H9 (cell line): ENCODE data around the gene UBAC2. TPM values are rescaled to one million over a fixed set of nuclear protein-coding genes. Genes with fewer than 3 reads are reported as not detected.

Source experiments
- DNase-seq: peaks from one replicate; pipeline ENCODE4 v3.0.0-alpha.2; 2017
- H2AFZ ChIP-seq: one replicate; pipeline ENCODE4 v1.6.1; 2013; ENCODE audit warnings: mild to moderate bottlenecking, low read length, control low read depth, moderate library complexity
- H2AK5ac ChIP-seq: 2 replicates; pipeline ENCODE4 v1.6.1; 2013; ENCODE audit warnings: low read length, control low read depth, mixed read lengths; ENCODE audit not compliant: insufficient read length
- H2BK120ac ChIP-seq: one replicate; pipeline ENCODE4 v1.6.1; 2013; ENCODE audit warnings: low read depth, mild to moderate bottlenecking, low read length, control low read depth, inconsistent platforms; ENCODE audit not compliant: poor library complexity, severe bottlenecking
- H2BK12ac ChIP-seq: 2 replicates; pipeline ENCODE4 v1.6.1; 2013; ENCODE audit warnings: low read length, control low read depth, mixed read lengths, low read depth; ENCODE audit not compliant: insufficient read length
- H2BK15ac ChIP-seq: 2 replicates; pipeline ENCODE4 v1.6.1; 2013; ENCODE audit warnings: low read depth, low read length, control low read depth
- H2BK20ac ChIP-seq: one replicate; pipeline ENCODE4 v1.6.1; 2013; ENCODE audit warnings: low read depth, mild to moderate bottlenecking, low read length, control low read depth, inconsistent platforms; ENCODE audit not compliant: poor library complexity, severe bottlenecking
- H2BK5ac ChIP-seq: 2 replicates; pipeline ENCODE4 v1.6.1; 2013; ENCODE audit warnings: low read length, control low read depth, mixed read lengths; ENCODE audit not compliant: insufficient read length
- H3K14ac ChIP-seq: 2 replicates; pipeline ENCODE4 v1.6.1; 2013; ENCODE audit warnings: low read length, control low read depth; ENCODE audit not compliant: insufficient read depth
- H3K18ac ChIP-seq: 2 replicates; pipeline ENCODE4 v1.6.1; 2013; ENCODE audit warnings: low read depth, mild to moderate bottlenecking, mixed read lengths, low read length, control low read depth; ENCODE audit not compliant: insufficient read length
- H3K23ac ChIP-seq: 2 replicates; pipeline ENCODE4 v1.6.1; 2013; ENCODE audit warnings: low read length, control low read depth, mixed read lengths, low read depth; ENCODE audit not compliant: insufficient read length
- H3K23me2 ChIP-seq: 2 replicates; pipeline ENCODE4 v1.6.1; 2013; ENCODE audit warnings: low read depth, mild to moderate bottlenecking, mixed read lengths, low read length, control low read depth; ENCODE audit not compliant: insufficient read length, poor library complexity, severe bottlenecking
- H3K27ac ChIP-seq: 2 replicates; pipeline ENCODE4 v1.5.1; 2013; ENCODE audit warnings: low read length, control low read depth, mixed read lengths, low read depth; ENCODE audit not compliant: insufficient read length
- H3K27me3 ChIP-seq: 2 replicates; pipeline ENCODE4 v1.6.1; 2013; ENCODE audit warnings: low read length, control low read depth, inconsistent platforms; ENCODE audit not compliant: insufficient read depth
- H3K4ac ChIP-seq: 2 replicates; pipeline ENCODE4 v1.6.1; 2013; ENCODE audit warnings: low read depth, mild to moderate bottlenecking, control low read depth, inconsistent platforms, low read length, moderate library complexity
- H3K4me1 ChIP-seq: 2 replicates; pipeline ENCODE4 v1.6.1; 2013; ENCODE audit warnings: low read length, control low read depth, inconsistent platforms; ENCODE audit not compliant: insufficient read depth
- H3K4me2 ChIP-seq: 2 replicates; pipeline ENCODE4 v1.6.1; 2013; ENCODE audit warnings: low read length, control low read depth, mixed read lengths; ENCODE audit not compliant: insufficient read length, insufficient read depth
- H3K56ac ChIP-seq: 2 replicates; pipeline ENCODE4 v1.6.1; 2013; ENCODE audit warnings: low read depth, mild to moderate bottlenecking, mixed read lengths, low read length, control low read depth; ENCODE audit not compliant: insufficient read length
- H3K79me1 ChIP-seq: 2 replicates; pipeline ENCODE4 v1.6.1; 2013; ENCODE audit warnings: low read depth, mild to moderate bottlenecking, moderate library complexity, low read length, control low read depth, inconsistent platforms; ENCODE audit not compliant: insufficient read depth, poor library complexity, severe bottlenecking
- H3K79me2 ChIP-seq: 2 replicates; pipeline ENCODE4 v1.6.1; 2013; ENCODE audit warnings: low read length, control low read depth, inconsistent platforms; ENCODE audit not compliant: insufficient read depth
- H3K9ac ChIP-seq: 2 replicates; pipeline ENCODE4 v1.6.1; 2013; ENCODE audit warnings: low read length, control low read depth, mixed read lengths; ENCODE audit not compliant: insufficient read length; ENCODE audit errors: extremely low read depth
- H3K9me3 ChIP-seq: one replicate; pipeline ENCODE4 v1.6.1; 2013; ENCODE audit warnings: low read depth, low read length, inconsistent platforms; ENCODE audit not compliant: control insufficient read depth
- H3T11ph ChIP-seq: one replicate; pipeline ENCODE4 v1.6.1; 2013; ENCODE audit warnings: mild to moderate bottlenecking, low read length, control low read depth, inconsistent platforms
- H4K20me1 ChIP-seq: one replicate; pipeline ENCODE4 v1.6.1; 2013; ENCODE audit not compliant: control insufficient read depth, insufficient read length, insufficient read depth
- H4K5ac ChIP-seq: 2 replicates; pipeline ENCODE4 v1.6.1; 2013; ENCODE audit warnings: low read depth, mild to moderate bottlenecking, mixed read lengths, low read length, control low read depth; ENCODE audit not compliant: insufficient read length
- H4K8ac ChIP-seq: replicated peaks from 2 replicates; pipeline ENCODE4 v1.6.1; 2013; ENCODE audit warnings: low read length, control low read depth, mixed read lengths, low read depth; ENCODE audit not compliant: insufficient read length
- H4K91ac ChIP-seq: 2 replicates; pipeline ENCODE4 v1.6.1; 2013; ENCODE audit warnings: low read depth, mild to moderate bottlenecking, moderate library complexity, mixed read lengths, low read length, control low read depth; ENCODE audit not compliant: insufficient read length
- H3K27ac Mint-ChIP-seq, 3 experiments: 2 replicates in 2 of 3; 3 replicates in 1 of 3; pipeline ENCODE4 v1.8.0; 2020 to 2021; ENCODE audit warnings: mixed read lengths in 3 of 3, mild to moderate bottlenecking in 1 of 3, moderate library complexity in 1 of 3
- H3K27me3 Mint-ChIP-seq: 2 replicates; pipeline ENCODE4 v1.8.0; 2021; ENCODE audit warnings: low read depth, mild to moderate bottlenecking, moderate library complexity, mixed read lengths
- H3K36me3 Mint-ChIP-seq, 3 experiments: 2 replicates in 2 of 3; 3 replicates in 1 of 3; pipeline ENCODE4 v1.8.0; 2020 to 2021; ENCODE audit warnings: low read depth in 3 of 3, mixed read lengths in 3 of 3; ENCODE audit not compliant: insufficient read depth in 1 of 3
- H3K4me1 Mint-ChIP-seq, 2 experiments: 2 replicates each; pipeline ENCODE4 v1.8.0; 2020; ENCODE audit warnings: mixed read lengths in 2 of 2
- H3K4me3 Mint-ChIP-seq, 2 experiments: 2 replicates in 1 of 2; 3 replicates in 1 of 2; pipeline ENCODE4 v1.8.0; 2020 to 2021; ENCODE audit warnings: mild to moderate bottlenecking in 2 of 2, mixed read lengths in 2 of 2, moderate library complexity in 1 of 2
- H3K9me3 Mint-ChIP-seq, 2 experiments: 2 replicates in 1 of 2; 3 replicates in 1 of 2; pipeline ENCODE4 v1.8.0; 2020; ENCODE audit warnings: mild to moderate bottlenecking in 2 of 2, mixed read lengths in 2 of 2, moderate library complexity in 1 of 2
- CTCF ChIP-seq: fragments of 200-600 bp; sonication (generic); conservative IDR thresholded peaks from 3 replicates; pipeline ENCODE4 v1.8.0; 2021; ENCODE audit warnings: antibody characterized with exemption, mild to moderate bottlenecking
- WGBS: extraction: QIAGEN DNeasy Blood & Tissue Kit; methylation state at CpG from one replicate; pipeline ENCODE4 v1.1.7; 2013; ENCODE audit warnings: missing lambda C conversion rate, low lambda C conversion rate, mixed read lengths; ENCODE audit not compliant: insufficient read length; ENCODE audit errors: extremely low coverage; 5-methylcytosine and 5-hydroxymethylcytosine counted together
- total RNA-seq: library from RNA; stranded (reverse); gene quantifications from 2 replicates; pipeline ENCODE4 v1.2.1, GENCODE V29; 2021

Gene UBAC2
- total RNA-seq, 1 experiment from 2014 or later: 52.3 TPM

GRCh38 chr13:99250982-99251825 is 50.5 kb downstream of the UBAC2 start:
- Histone ChIP-seq H3K18ac (no peak overlapping the region), H3K4me2 (no peak overlapping the region), H3K14ac (no peak overlapping the region), H3K9ac (no peak overlapping the region), H2BK20ac (no peak overlapping the region), H3K23me2 (no peaks in the 10 kb centered on the region), H3K9me3 (no peaks in the 10 kb centered on the region), H2AK5ac (no peak overlapping the region), H3K79me1 (no peaks in the 10 kb centered on the region), H2BK12ac (no peak overlapping the region), H4K20me1 (peaks cover 2% of the 10 kb centered on the region), H3K79me2 (no peaks in the 10 kb centered on the region), H3K4ac (no peak overlapping the region), H2BK120ac (no peak overlapping the region), H4K8ac (no peak overlapping the region), H3K27me3 (no peaks in the 10 kb centered on the region), H2BK15ac (no peak overlapping the region), H2AFZ (no peak overlapping the region), H3T11ph (no peak overlapping the region), H2BK5ac (no peak overlapping the region), H3K23ac (no peak overlapping the region), H4K91ac (no peak overlapping the region), H3K4me1 (no peaks in the 10 kb centered on the region), H3K27ac (no peak overlapping the region), H3K56ac (no peak overlapping the region), H4K5ac (no peak overlapping the region)
- Mint-ChIP-seq H3K27me3 (no peaks in the 10 kb centered on the region), H3K4me1 (peaks cover 12 to 18% of the 10 kb centered on the region in 2 experiments), H3K4me3 (no peak overlapping the region), H3K36me3 (peaks cover 9 to 37% (median 32%) of the 10 kb centered on the region in 3 experiments; a peak in 6 of 7 replicates), H3K9me3 (no peaks in the 10 kb centered on the region), H3K27ac (peak overlapping the region in 1 of 3 experiments; percentile 83; a peak in 2 of 7 replicates)
- no CpG with 5 or more reads among the region's 5 CpGs for WGBS
- no peak for DNase-seq
- TF ChIP-seq CTCF: no peak
